ENCODE measurements around the gene DPP4. TPM values are rescaled to one million over a fixed set of nuclear protein-coding genes. Genes with fewer than 3 reads are reported as not detected.
A peak's percentile ranks its signal among the peaks of the same experiment; 100 is the strongest.

Gene DPP4
- total and polyA plus RNA-seq, 2 of the 13 experiments (the other 11 are each of a cell fraction or from before 2014, with no cell fraction given), result 39.4 to 109 TPM

- TF ChIP-seq, protein P1, sequence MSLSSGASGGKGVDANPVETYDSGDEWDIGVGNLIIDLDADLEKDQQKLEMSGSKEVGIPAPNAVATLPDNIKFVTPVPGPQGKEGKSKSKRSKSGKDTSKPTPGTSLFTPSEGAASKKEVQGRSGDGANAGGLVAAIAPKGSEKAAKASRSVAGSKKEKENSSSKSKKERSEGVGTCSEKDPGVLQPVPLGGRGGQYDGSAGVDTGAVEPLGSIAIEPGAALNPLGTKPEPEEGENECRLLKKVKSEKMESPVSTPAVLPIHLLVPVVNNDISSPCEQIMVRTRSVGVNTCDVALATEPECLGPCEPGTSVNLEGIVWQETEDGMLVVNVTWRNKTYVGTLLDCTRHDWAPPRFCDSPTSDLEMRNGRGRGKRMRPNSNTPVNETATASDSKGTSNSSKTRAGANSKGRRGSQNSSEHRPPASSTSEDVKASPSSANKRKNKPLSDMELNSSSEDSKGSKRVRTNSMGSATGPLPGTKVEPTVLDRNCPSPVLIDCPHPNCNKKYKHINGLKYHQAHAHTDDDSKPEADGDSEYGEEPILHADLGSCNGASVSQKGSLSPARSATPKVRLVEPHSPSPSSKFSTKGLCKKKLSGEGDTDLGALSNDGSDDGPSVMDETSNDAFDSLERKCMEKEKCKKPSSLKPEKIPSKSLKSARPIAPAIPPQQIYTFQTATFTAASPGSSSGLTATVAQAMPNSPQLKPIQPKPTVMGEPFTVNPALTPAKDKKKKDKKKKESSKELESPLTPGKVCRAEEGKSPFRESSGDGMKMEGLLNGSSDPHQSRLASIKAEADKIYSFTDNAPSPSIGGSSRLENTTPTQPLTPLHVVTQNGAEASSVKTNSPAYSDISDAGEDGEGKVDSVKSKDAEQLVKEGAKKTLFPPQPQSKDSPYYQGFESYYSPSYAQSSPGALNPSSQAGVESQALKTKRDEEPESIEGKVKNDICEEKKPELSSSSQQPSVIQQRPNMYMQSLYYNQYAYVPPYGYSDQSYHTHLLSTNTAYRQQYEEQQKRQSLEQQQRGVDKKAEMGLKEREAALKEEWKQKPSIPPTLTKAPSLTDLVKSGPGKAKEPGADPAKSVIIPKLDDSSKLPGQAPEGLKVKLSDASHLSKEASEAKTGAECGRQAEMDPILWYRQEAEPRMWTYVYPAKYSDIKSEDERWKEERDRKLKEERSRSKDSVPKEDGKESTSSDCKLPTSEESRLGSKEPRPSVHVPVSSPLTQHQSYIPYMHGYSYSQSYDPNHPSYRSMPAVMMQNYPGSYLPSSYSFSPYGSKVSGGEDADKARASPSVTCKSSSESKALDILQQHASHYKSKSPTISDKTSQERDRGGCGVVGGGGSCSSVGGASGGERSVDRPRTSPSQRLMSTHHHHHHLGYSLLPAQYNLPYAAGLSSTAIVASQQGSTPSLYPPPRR (CRISPR knock-in tag; IDR thresholded peaks at IDR 0.05; ENCODE audit: borderline replicate concordance), result peak; percentile 60; the same call in 1 of the 2 replicates
- TF ChIP-seq, protein P2, sequence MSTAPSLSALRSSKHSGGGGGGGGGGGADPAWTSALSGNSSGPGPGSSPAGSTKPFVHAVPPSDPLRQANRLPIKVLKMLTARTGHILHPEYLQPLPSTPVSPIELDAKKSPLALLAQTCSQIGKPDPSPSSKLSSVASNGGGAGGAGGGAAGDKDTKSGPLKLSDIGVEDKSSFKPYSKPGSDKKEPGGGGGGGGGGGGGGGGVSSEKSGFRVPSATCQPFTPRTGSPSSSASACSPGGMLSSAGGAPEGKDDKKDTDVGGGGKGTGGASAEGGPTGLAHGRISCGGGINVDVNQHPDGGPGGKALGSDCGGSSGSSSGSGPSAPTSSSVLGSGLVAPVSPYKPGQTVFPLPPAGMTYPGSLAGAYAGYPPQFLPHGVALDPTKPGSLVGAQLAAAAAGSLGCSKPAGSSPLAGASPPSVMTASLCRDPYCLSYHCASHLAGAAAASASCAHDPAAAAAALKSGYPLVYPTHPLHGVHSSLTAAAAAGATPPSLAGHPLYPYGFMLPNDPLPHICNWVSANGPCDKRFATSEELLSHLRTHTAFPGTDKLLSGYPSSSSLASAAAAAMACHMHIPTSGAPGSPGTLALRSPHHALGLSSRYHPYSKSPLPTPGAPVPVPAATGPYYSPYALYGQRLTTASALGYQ (CRISPR knock-in tag; IDR thresholded peaks at IDR 0.05), result no peak
- TF ChIP-seq MAFF (IDR thresholded peaks at IDR 0.05; ENCODE audit: low read depth, low read length) (no peak), HNF1A (IDR thresholded peaks at IDR 0.05; ENCODE audit: low read depth) (no peak), HNF1A (CRISPR knock-in tag; IDR thresholded peaks at IDR 0.05; ENCODE audit: borderline replicate concordance) (peak; percentile 35; the same call in 1 of the 2 replicates), ZNF788 (CRISPR knock-in tag; IDR thresholded peaks at IDR 0.05; ENCODE audit: borderline replicate concordance) (no peak), ZNF407 (CRISPR knock-in tag; IDR thresholded peaks at IDR 0.05; ENCODE audit: not compliant biosample characterization) (no peak)
Observed at GRCh38 chr2:162085090-162085891, 11.3 kb upstream of the DPP4 start (continued).
